Measurements from ENCODE around the gene HSD11B2. TPM values are rescaled to one million over a fixed set of nuclear protein-coding genes. Genes with fewer than 3 reads are reported as not detected.
A peak's percentile ranks its signal among the peaks of the same experiment; 100 is the strongest.

The HSD11B2 gene
- total RNA-seq, 1 donor from 2014 or later: 2.2 TPM

- Histone ChIP-seq H3K27ac (no peak overlapping the region), H3K4me1 (peaks cover 11% of the 10 kb centered on the region), H3K4me3 (no peak overlapping the region), H3K9me3 (no peaks in the 10 kb centered on the region), H3K27me3 (peaks cover 6% of the 10 kb centered on the region), H3K36me3 (no peaks in the 10 kb centered on the region)
- ATAC-seq: no peak
- no peak for DNase-seq
- intact Hi-C loops (cut with DNase I): no loop called here
- TF ChIP-seq, protein P1, sequence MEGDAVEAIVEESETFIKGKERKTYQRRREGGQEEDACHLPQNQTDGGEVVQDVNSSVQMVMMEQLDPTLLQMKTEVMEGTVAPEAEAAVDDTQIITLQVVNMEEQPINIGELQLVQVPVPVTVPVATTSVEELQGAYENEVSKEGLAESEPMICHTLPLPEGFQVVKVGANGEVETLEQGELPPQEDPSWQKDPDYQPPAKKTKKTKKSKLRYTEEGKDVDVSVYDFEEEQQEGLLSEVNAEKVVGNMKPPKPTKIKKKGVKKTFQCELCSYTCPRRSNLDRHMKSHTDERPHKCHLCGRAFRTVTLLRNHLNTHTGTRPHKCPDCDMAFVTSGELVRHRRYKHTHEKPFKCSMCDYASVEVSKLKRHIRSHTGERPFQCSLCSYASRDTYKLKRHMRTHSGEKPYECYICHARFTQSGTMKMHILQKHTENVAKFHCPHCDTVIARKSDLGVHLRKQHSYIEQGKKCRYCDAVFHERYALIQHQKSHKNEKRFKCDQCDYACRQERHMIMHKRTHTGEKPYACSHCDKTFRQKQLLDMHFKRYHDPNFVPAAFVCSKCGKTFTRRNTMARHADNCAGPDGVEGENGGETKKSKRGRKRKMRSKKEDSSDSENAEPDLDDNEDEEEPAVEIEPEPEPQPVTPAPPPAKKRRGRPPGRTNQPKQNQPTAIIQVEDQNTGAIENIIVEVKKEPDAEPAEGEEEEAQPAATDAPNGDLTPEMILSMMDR (IDR thresholded peaks at IDR 0.05): no peak
Observed at GRCh38 chr16:67425061-67425460, 5.9 kb upstream of the HSD11B2 start.

DNA sequence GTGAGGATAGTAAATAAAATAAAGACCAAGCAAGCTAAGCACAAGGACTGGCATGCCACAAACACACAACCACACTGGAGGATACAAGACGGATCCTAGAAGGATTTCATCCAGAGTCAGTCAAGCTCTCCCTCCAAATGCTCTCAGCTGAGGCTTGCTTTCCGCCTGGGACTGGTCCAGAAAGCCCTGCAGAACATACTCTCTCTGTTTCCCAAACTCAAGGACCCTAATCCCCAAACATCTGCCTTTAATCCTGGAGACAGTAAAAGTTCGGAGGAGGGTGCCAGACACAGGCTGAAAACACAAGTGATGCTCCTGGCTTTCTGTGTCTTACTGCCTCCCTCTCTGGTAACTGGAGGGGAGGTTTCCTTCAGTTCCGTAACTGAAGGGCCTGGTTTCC is 5.3 kb upstream of the HSD11B2 start:
- TF ChIP-seq, protein P1 (IDR thresholded peaks at IDR 0.05): no peak
- intact Hi-C loops (cut with DNase I): no loop called here
- Histone ChIP-seq H3K27me3 (peaks cover 6% of the 10 kb centered on the region), H3K4me1 (peaks cover 15% of the 10 kb centered on the region), H3K4me3 (no peak overlapping the region), H3K27ac (no peak overlapping the region), H3K36me3 (no peaks in the 10 kb centered on the region), H3K9me3 (no peaks in the 10 kb centered on the region)
- DNase-seq: no peak
- no peak for ATAC-seq

DNA sequence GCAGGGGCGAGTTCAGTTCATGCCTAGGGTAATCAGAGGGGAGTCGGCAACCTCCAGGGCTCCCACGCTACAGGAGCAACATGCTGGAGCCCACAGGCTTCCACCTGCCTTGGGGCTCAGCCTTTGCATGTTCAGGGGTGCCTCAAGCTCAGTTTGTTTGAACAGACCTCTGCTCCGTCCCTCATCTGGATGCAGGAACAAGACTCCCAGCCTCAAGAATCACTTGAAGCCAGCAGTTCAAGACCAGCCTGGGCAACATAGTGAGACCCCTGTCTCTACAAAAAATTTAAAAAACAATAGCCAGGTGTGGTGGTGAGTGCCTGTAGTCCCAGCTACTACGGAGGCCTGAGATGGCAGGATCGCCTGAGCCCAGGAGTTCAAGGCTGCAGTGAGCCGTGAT is 4.9 kb upstream of the HSD11B2 start:
- peaks cover 19% of the 10 kb centered on the region for H3K4me1 ChIP-seq
- no peak overlapping the region for H3K4me3 ChIP-seq
- ATAC-seq (no peak), DNase-seq (no peak)
- no peak overlapping the region for H3K27ac ChIP-seq
- no peaks in the 10 kb centered on the region for H3K36me3 ChIP-seq
- H3K27me3 ChIP-seq: peaks cover 6% of the 10 kb centered on the region
- TF ChIP-seq, protein P1 (IDR thresholded peaks at IDR 0.05): no peak
- no peaks in the 10 kb centered on the region for H3K9me3 ChIP-seq
- intact Hi-C loops (cut with DNase I): no loop called here

GRCh38 chr16:67426950-67427349 is 4.0 kb upstream of the HSD11B2 start:
- no peak overlapping the region for H3K4me3 ChIP-seq
- no peak overlapping the region for H3K27ac ChIP-seq
- ATAC-seq (no peak), DNase-seq (no peak)
- TF ChIP-seq, protein P1 (IDR thresholded peaks at IDR 0.05): no peak
- H3K27me3 ChIP-seq: peaks cover 6% of the 10 kb centered on the region
- no peaks in the 10 kb centered on the region for H3K36me3 ChIP-seq
- intact Hi-C loops (cut with DNase I): no loop called here
- H3K4me1 ChIP-seq: peaks cover 25% of the 10 kb centered on the region
- H3K9me3 ChIP-seq: no peaks in the 10 kb centered on the region

- ATAC-seq: peak; percentile 77
Observed at GRCh38 chr16:67428146-67428731, 2.7 kb upstream of the HSD11B2 start.

More at GRCh38 chr16:67428146-67428731, 2.7 kb upstream of the HSD11B2 start:
- Histone ChIP-seq H3K27me3 (peaks cover 6% of the 10 kb centered on the region), H3K9me3 (no peaks in the 10 kb centered on the region), H3K36me3 (no peaks in the 10 kb centered on the region), H3K4me3 (no peak overlapping the region), H3K27ac (no peak overlapping the region), H3K4me1 (peaks cover 29% of the 10 kb centered on the region)
- peak; percentile 85 for DNase-seq
- TF ChIP-seq, protein P1 (IDR thresholded peaks at IDR 0.05): peak; percentile 90
- intact Hi-C loops (cut with DNase I): no loop called here

Measured in upper lobe of right lung (tissue), 1 donor.